ENCODE measurements around the gene JMY. TPM values are rescaled to one million over a fixed set of nuclear protein-coding genes. Genes with fewer than 3 reads are reported as not detected.

Gene JMY
- polyA plus RNA-seq, 1 donor (not counting 4 experiments of a cell fraction or from before 2014, with no cell fraction given) = 3.3 TPM

DNA sequence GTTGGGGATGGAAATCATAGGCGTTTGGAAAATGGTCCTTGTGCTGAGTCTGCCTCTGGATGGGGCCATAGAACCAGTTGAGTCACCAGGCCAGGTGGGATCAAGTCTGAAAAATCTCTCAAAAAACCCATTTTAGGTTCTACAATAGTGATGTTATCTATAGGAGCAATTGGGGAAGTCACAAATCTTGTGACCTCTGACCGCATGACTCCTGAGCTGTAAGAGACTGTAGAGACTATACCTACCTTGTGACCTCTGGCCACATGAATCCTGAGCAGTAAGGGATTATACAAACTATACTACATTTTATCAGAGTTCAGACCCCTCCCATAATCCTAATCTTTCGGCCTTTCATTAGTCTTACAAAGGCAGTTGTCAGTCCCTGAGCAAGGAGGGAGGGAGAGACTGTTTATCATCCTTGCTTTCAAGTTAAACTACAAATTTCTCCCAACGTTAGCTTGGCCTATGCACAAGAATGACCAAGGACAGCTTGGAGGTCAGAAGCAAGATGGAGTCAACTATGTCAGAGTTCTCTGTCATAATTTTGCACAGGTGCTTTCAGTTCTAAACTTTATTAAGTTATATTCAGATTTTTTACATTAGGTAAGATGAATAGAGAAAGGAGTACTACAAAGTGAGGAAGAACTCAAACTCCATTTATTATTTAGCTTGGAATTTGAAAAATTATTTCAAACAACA lies 11.5 kb upstream of the JMY start:
- dilution Hi-C loops (cut with MboI; ENCODE audit: extremely low pct_ligation_motif_present, low sequenced_read_pairs) = no loop called here
- H2AFZ ChIP-seq (ENCODE audit: control insufficient read depth, low read length) = no peak overlapping the region
- no peaks in the 10 kb centered on the region for H3K36me3 ChIP-seq (ENCODE audit: control insufficient read depth in 2 of 2, extremely low read depth in 1 of 2, insufficient read depth in 2 of 2, low read length in 2 of 2)
- no peaks in the 10 kb centered on the region for H3K27me3 ChIP-seq (ENCODE audit: control insufficient read depth, extremely low read depth, insufficient read depth, low read length)
- H3K4me3 ChIP-seq (ENCODE audit: control insufficient read depth in 2 of 3, extremely low read depth in 1 of 3, insufficient read depth in 2 of 3, low read depth in 1 of 3, low read length in 3 of 3) = no peak overlapping the region
- no peak overlapping the region for H3K4me2 ChIP-seq (ENCODE audit: control insufficient read depth, extremely low read depth, insufficient read depth, low read depth, low read length)
- H3K9ac ChIP-seq (ENCODE audit: control insufficient read depth, extremely low read depth, insufficient read depth, low read length) = no peak overlapping the region
- TF ChIP-seq EZH2 (IDR thresholded peaks at IDR 0.05; ENCODE audit: low read length) = no peak
- TF ChIP-seq, protein P1, sequence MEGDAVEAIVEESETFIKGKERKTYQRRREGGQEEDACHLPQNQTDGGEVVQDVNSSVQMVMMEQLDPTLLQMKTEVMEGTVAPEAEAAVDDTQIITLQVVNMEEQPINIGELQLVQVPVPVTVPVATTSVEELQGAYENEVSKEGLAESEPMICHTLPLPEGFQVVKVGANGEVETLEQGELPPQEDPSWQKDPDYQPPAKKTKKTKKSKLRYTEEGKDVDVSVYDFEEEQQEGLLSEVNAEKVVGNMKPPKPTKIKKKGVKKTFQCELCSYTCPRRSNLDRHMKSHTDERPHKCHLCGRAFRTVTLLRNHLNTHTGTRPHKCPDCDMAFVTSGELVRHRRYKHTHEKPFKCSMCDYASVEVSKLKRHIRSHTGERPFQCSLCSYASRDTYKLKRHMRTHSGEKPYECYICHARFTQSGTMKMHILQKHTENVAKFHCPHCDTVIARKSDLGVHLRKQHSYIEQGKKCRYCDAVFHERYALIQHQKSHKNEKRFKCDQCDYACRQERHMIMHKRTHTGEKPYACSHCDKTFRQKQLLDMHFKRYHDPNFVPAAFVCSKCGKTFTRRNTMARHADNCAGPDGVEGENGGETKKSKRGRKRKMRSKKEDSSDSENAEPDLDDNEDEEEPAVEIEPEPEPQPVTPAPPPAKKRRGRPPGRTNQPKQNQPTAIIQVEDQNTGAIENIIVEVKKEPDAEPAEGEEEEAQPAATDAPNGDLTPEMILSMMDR (optimal IDR thresholded peaks at IDR 0.05 in 1 of 3, IDR thresholded peaks at IDR 0.05 in 1 of 3, conservative IDR thresholded peaks at IDR 0.05 in 1 of 3; ENCODE audit: extremely low read depth in 1 of 3, insufficient read depth in 2 of 3, low read length in 3 of 3) = no peak
- H3K79me2 ChIP-seq (ENCODE audit: control insufficient read depth, insufficient read depth, low read length) = no peaks in the 10 kb centered on the region
- no peaks in the 10 kb centered on the region for H3K9me3 ChIP-seq (ENCODE audit: control insufficient read depth, low read depth, low read length)
- DNase-seq (ENCODE audit: low read depth, low spot score) (no peak), FAIRE-seq (no peak)
- H3K4me1 ChIP-seq (ENCODE audit: control insufficient read depth, extremely low read depth, insufficient read depth, low read length) = peaks cover 6% of the 10 kb centered on the region
- H3K9me1 ChIP-seq (ENCODE audit: control insufficient read depth, extremely low read depth, insufficient read depth, low read length) = no peaks in the 10 kb centered on the region
- H3K27ac ChIP-seq (ENCODE audit: control insufficient read depth, insufficient read depth, low read length) = no peak overlapping the region
- no peaks in the 10 kb centered on the region for H4K20me1 ChIP-seq (ENCODE audit: control insufficient read depth, extremely low read depth, insufficient read depth, low read length)

DNA sequence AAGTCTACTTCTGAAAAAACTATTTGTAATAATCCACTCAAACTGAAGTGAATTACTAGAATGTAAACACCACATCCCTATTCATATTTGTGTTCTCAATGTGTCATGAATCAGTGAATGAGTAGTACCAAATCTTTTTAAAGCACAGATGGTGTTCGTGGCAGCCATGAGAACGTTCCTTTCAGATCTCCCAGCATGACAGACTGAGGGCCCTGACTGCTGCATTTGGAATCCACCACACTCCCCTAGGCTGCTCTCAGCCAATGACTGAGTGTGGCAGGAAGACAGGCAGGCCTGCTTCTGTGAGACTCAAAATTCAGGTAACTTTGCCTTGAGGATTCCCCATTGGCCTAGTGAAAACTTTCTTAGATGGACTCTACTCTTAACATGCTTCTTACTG lies 10.9 kb upstream of the JMY start:
- dilution Hi-C loops (cut with MboI; ENCODE audit: extremely low pct_ligation_motif_present, low sequenced_read_pairs) = no loop called here
- H3K9me1 ChIP-seq (ENCODE audit: control insufficient read depth, extremely low read depth, insufficient read depth, low read length) = no peaks in the 10 kb centered on the region
- peak overlapping the region; percentile 27 for H2AFZ ChIP-seq (ENCODE audit: control insufficient read depth, low read length)
- FAIRE-seq = peak; percentile 68
- H3K27ac ChIP-seq (ENCODE audit: control insufficient read depth, insufficient read depth, low read length) = no peak overlapping the region
- TF ChIP-seq, protein P1 (optimal IDR thresholded peaks at IDR 0.05 in 1 of 3, IDR thresholded peaks at IDR 0.05 in 1 of 3, conservative IDR thresholded peaks at IDR 0.05 in 1 of 3; ENCODE audit: extremely low read depth in 1 of 3, insufficient read depth in 2 of 3, low read length in 3 of 3) = no peak
- TF ChIP-seq EZH2 (IDR thresholded peaks at IDR 0.05; ENCODE audit: low read length) = no peak
- H3K4me3 ChIP-seq (ENCODE audit: control insufficient read depth in 2 of 3, extremely low read depth in 1 of 3, insufficient read depth in 2 of 3, low read depth in 1 of 3, low read length in 3 of 3) = no peak overlapping the region
- peaks cover 12% of the 10 kb centered on the region for H3K4me1 ChIP-seq (ENCODE audit: control insufficient read depth, extremely low read depth, insufficient read depth, low read length)
- H3K9ac ChIP-seq (ENCODE audit: control insufficient read depth, extremely low read depth, insufficient read depth, low read length) = no peak overlapping the region
- DNase-seq (ENCODE audit: low read depth, low spot score) = no peak
- H3K9me3 ChIP-seq (ENCODE audit: control insufficient read depth, low read depth, low read length) = no peaks in the 10 kb centered on the region
- H3K27me3 ChIP-seq (ENCODE audit: control insufficient read depth, extremely low read depth, insufficient read depth, low read length) = no peaks in the 10 kb centered on the region
- no peaks in the 10 kb centered on the region for H3K36me3 ChIP-seq (ENCODE audit: control insufficient read depth in 2 of 2, extremely low read depth in 1 of 2, insufficient read depth in 2 of 2, low read length in 2 of 2)
- H3K79me2 ChIP-seq (ENCODE audit: control insufficient read depth, insufficient read depth, low read length) = no peaks in the 10 kb centered on the region
- no peaks in the 10 kb centered on the region for H4K20me1 ChIP-seq (ENCODE audit: control insufficient read depth, extremely low read depth, insufficient read depth, low read length)
- H3K4me2 ChIP-seq (ENCODE audit: control insufficient read depth, extremely low read depth, insufficient read depth, low read depth, low read length) = no peak overlapping the region
